Epithelial cell of prostate (primary cell): ENCODE measurements around the gene ABI2.
"Not testable (repeated sequence)": the region's sequence is repeated elsewhere in the genome, so short reads cannot be mapped to it uniquely, and the experiment has no call there.

ENCODE experiments used
- DNase-seq: peaks from one replicate; pipeline ENCODE4 v3.0.0-alpha.2; 2011; ENCODE audit warnings: low read depth, low spot score
- H3K27ac ChIP-seq: fragments of 450-650 bp; 2 replicates; pipeline ENCODE4 v1.5.1; 2017; ENCODE audit warnings: mild to moderate bottlenecking

ABI2 gene

DNA sequence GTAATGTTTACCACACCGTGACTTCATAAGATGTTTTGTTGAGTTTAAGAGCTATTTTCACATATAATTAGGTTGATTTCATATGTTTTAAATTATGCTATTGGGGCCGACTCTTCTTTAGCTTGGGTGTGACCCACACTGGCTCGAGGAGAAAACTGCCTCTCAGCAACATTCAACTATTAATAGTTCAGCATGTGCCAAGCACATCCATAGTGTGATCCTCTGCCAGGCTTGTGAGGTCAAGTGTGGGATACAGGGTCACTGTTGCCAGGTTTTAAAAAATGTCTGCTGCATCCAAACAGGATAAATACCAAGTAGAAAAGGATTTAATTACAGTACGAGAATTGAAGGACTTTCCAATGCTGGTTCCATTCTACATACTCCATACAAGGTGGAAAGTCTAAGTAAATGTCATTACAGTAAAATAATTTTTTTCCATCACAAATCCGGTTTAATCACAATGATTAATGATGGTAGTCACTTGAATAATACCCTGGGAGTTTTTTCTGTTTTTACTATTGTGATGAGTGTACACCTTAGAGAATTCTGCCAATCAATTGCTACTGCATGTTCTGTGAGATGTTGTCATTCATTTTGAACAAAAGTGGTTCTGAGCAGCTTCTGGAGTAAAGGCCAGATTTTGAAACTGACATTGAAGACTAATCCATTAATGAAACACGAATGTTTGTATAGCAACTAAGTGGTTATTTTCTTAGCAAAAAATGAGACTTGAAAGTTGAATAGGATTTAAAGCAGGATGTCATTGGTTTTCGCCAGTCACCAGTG, 84.5 kb downstream of the ABI2 start:
- DNase-seq = no peak
- H3K27ac ChIP-seq = no peak overlapping the region

DNA sequence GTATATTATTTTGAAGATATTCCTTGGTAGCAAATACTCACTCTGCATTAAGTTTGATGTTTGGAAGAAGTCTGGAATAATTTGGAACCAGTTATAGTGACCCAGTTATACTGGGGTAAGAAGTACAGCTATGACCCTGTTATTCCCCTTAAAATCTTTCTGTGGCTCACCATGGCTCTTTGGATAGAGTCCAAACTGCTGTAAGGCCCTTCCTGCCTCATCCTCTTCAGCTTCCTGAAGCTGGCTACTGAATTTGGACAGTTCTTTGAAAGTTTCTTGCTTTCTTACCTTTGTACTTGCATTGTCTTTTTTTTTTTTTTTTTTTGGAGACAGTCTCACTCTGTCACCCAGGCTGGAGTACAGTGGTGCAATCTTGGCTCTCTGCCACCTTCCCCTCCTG, 85.6 kb downstream of the ABI2 start:
- H3K27ac ChIP-seq = no peak overlapping the region
- DNase-seq = no peak

DNA sequence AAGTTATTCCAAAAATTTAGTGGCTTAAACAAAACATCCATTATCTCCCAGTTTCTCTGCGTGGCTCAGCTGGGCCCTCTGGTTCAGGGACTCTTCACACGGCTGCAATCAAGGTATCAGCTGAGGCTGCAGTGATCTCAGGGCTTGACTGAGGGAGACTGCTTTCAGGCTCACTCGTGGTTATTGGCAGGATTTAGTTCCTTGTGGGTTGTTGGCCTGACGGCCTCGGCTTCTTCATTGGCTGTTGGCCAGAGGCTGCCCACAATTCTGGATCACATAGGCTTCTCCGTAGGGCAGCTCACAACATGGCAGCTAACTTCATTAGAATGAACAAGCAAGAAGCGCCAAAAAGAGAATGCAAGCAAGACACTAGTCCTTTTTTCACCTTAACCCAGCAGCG, 90.1 kb downstream of the ABI2 start:
- DNase-seq = no peak
- no peak overlapping the region for H3K27ac ChIP-seq

DNA sequence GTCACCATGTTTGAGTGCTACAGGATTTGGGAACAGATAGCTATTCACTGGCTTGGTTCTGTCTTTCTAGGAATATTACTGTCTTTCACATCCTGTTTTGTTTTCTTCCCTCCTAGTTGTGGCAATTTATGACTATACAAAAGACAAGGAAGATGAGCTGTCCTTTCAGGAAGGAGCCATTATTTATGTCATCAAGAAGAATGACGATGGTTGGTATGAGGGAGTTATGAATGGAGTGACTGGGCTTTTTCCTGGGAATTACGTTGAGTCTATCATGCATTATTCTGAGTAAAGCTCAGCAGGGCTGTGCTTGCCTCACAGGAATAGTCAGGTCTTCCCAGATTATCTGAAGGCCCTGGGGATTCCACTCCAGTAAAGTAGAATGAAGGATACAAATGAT, 98.9 kb downstream of the ABI2 start:
- H3K27ac ChIP-seq = peak overlapping the region; percentile 11
- DNase-seq = no peak

DNA sequence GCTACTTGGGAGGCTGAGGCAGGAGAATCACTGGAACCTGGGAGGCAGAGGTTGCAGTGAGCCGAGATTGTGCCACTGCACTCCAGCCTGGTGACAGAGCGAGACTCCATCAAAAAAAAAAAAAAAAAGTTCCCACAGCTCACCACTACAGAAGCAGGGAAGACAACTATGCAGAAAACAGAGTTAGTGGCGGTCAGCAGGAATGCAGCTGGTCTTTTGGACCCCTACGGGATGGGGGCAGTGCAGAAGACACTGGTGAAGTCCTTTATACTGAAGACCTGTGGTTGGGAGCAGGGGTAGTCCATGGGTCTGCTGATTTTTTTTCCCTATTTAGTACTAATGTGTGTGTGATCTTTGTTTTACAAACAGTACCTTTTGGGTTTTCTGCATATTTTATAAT, 101.4 kb downstream of the ABI2 start:
- not testable (repeated sequence) for DNase-seq, H3K27ac ChIP-seq

DNA sequence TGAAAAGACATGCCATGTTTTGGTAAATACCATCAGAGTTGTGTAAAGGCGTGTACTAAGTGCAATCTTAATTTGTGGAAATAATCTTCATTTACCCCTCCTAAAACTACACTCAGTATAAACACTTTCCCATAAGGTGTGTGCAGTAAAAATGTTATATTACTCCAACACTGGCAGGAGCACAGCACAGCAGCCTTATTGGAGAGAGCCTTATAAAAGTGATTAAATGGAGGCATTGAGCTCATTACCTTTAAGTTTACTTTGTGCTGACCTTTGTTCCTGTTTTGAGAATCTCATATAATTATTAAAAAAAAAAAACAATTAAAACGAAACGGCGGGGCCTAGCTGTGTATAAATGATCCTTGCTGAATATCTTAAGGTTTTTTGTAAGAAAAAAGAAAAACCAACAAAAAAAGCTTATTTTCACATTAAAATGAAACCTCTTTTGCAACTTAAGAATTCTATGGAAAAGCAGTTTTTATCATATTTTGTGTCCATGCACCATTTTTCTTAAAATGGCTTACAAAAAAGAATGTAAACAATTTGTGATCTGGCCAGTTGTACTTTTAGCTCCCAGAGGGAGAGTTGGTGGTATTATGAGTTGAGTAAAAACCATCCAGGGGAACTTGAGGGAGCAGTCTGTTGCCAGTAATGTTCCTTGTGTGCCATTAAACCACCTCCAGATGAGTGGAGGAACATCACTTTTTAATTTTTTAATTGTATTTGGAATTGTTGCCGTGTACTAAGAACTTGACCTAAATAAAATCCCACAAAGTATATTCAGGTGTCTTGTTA, 103.4 kb downstream of the ABI2 start:
- no peak overlapping the region for H3K27ac ChIP-seq
- DNase-seq = no peak

DNA sequence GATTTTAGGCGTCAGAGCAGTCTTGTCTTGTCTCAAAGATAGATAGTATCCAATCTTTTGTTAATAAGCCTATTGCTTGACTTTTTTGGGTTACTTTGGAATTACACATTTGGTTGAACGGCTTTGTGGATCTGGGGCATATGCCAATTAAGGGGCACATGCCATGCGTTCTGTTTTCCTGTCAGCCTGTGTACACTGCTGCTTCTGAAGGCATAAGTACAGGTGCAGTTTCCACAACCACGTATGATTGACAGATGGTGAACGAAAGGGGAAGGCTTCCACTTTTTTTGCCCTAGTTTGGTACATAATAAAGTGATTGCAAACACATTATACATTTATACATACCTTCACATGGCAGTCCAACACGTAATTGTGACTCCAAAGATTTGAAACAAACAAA, 104.6 kb downstream of the ABI2 start:
- H3K27ac ChIP-seq = no peak overlapping the region
- DNase-seq = no peak

DNA sequence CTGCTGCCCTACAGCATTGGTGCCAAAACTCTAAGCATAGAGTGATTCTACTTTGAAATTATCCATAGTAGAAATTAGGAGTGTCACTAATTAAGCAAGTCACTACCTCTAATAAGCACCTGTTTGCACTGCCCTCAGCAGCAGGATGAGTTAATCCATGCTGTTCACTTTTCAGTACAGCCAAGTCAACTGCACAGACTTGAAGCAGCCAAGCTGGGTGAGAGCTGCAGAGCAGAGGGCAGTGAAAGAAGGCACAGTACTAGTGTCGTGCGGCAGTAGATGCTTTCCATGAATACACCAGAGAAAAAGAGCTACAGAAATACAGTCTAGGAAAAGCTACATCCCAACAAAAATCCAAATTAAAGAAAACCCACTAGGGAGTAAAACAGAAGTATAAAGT, 108.3 kb downstream of the ABI2 start:
- no peak for DNase-seq
- no peak overlapping the region for H3K27ac ChIP-seq

DNA sequence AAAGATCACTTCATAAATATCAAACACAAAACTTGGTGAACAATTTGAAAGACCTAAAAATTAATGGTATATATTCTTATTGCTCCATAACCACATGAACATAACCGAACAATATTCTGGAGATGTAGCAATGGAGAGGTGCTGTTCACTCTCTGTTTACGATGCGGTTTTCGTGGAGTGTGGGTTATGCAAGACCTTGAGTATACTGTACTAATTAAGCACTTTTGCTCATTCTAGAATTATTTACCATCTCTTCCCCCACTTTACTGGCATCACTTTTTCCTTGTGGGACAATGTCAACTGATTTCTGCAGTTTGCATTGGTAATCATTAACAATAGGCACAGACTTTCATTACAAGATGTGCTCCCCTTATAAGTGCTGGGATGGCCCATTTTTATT, 109.3 kb downstream of the ABI2 start:
- no peak overlapping the region for H3K27ac ChIP-seq
- no peak for DNase-seq

DNA sequence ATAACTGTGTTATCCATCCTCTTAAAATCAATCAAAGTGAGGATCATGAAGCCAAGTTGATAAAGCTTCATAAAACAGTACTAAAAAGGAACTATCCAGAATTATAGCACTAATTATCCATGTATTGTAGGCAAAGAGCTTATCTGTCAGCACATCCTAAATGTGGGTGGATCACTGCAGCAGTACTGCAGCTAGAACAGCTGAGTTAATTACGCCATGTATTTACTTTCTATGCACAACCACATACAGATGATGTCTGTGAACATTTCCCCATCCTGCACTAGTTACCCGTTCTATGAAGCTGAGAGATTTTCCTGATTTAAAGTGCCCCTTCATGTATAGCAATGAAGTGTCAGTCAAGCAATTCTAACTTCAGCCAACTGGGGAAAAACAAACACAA, 110.3 kb downstream of the ABI2 start:
- no peak for DNase-seq
- H3K27ac ChIP-seq = no peak overlapping the region

DNA sequence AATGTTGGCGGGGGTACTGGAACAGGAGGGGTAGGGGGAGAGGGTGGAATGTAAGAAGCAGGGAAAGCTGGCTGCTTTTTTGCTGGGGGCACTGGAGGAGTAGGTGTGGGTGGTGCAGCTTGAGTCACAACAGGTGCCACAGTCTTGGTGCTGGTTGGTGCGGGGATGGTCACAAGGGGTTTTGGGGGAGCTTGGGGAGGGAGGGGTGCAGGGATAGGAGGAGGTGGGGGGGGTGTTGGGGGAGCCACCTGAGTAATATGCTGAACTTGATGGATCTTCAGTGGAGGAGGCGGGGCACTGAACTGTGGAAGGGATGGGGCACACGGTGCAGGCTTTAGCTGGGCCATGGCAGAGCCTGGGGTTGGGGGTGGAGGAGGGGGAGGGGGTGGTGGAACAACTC, 112.5 kb downstream of the ABI2 start:
- no peak overlapping the region for H3K27ac ChIP-seq
- DNase-seq = no peak

DNA sequence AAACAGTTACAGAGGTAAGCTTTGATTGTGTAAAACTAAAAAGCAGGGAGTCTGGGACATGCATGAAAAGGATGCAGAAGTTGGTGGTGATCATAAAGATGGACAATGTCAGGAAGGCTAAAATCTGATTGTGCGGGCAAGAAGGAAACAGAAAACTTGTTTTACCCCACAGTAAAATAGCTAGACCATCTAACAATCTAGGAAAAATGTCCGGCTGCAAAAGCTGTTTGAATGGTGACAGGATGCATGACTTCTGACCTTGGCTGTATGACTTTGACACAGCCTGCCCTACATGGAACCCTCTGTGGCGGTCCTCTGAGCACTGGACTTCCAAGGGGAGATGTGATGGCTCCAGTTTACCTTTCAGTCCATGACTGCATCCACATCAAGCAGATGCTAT, 113.3 kb downstream of the ABI2 start:
- DNase-seq = no peak
- H3K27ac ChIP-seq = no peak overlapping the region

DNA sequence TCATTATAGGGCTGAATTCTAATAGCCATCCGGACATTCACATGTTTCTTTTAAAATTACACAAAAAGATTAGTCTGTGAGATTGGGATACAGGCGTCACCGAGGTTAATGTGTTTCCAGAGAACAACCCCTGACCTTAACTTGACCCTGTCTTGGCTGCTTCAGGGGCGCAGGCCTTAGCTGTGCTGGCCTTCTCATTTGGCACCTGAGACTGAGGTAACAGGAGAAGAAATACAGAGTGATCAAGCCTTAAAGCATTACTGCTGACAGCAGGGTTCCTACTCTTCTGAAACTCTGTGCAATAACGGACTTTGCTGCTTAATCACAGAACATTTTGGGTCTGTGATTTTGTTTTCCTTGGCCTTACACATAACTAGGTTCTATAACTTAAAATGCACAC, 114.3 kb downstream of the ABI2 start:
- no peak for DNase-seq

DNA sequence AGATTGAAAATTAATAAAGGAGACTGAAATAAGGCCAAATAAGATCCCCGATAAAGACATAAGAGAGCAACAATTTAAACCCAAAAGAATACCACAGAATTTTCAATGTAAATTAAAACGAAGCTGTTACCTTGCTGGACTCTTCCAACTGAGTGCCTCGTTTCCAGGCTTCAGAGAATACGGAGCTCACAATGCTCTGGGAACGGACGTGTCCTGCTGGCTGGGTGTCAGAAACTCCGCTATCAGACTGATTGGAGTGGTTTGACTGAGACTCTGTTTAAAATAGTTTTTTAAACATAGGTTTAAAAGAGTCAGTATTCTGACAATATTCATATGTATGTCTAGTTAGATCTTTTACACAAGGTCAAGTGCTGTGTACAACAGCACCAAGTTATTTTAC, 116.5 kb downstream of the ABI2 start:
- H3K27ac ChIP-seq = no peak overlapping the region
- DNase-seq = no peak

More for the DNA sequence above, 114.3 kb downstream of the ABI2 start:
- H3K27ac ChIP-seq = no peak overlapping the region

DNA sequence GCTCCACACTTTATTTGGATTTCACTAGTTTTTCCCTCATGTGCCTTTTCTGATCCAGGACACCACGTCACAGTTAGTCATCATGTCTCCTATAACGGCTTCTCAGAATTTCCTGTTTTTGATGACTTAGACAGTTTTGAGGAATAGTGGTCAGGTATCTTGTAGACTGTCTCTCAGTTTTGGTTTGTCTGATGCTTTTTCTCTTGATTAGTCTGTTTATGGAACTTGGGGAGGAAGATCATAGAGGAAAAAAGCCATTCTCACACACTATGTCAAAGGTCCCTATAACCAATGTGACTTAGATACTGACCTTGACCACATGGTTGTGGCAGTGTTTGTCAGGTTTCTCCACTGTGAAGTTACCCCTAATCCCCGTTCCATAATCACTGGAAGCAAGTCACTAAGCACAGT, 117.9 kb downstream of the ABI2 start:
- no peak overlapping the region for H3K27ac ChIP-seq
- no peak for DNase-seq

DNA sequence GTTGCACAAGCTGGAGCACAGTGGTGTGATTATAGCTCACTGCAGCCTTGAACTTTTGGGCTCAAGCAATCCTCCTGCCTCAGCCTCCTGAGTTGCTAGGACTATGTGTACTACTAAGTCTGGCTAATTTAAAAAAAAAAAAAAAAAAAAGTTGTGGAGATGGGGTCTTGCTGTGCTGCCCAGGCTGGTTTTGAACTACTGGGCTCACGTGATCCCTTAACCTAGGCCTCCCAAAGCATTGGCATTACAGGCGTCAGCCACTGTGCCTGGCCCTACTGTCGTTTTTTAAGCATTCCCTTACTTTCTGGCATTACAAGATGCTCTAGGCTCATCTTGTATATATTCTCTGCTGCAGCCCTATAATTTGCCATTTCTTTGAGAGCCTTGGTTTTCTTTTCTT, 118.6 kb downstream of the ABI2 start:
- no peak overlapping the region for H3K27ac ChIP-seq
- DNase-seq = no peak

DNA sequence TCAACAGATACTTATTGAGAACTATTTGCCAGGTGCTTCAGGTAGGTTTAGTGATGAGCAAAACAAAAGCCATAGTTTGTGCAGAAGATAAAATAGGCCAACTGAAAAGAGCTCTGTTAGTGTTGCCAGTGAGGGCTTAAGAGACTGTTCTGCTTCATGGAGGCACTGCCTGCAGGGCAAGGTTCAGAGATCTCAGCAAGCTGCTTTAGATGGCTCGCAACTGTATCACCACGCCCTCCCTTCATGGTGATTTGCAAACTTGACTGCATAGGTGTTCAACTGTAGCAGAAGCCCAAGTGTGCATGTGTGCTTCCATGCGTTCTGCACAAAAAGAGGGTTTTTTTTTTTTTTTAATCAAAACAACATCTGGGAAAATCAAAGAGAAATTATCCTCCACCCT, 122.4 kb downstream of the ABI2 start:
- no peak overlapping the region for H3K27ac ChIP-seq
- DNase-seq = no peak

DNA sequence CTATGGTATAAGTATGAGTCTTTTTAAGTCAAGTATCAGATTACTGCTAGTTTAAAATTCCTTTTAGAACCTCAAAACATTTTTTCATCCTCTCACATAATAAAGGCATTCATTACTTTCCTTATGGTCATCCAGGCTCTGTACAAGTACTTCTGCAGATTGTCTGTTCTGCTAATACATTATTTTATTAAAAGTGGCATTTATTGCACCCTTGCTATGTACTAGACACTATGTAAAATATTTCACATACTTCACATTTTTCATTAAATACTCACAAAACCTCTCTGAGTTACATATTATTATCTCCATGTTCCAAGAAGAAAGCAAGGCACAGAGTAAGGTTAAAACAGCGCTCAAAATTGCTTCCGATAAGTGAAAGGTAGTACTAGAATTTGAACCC, 122.8 kb downstream of the ABI2 start:
- H3K27ac ChIP-seq = no peak overlapping the region
- DNase-seq = no peak

DNA sequence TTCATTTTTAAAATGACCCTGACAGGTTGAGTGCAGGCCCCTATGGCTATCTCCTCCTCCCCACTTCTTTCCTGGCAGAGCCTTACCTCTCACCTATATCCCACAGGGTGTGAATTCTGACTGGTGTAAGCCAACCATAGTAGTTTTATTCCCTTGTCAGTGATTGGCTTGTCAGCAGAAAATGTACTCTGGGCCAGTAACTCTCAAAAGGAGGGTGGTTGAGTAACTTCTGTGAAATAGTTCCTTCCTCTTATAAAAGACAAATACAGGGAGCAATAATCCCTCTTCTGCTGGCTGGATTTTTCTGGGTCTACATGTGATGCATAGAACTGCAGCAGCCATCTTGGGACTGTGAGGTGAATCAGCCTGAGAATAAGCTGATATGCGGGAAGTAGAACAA, 123.5 kb downstream of the ABI2 start:
- no peak for DNase-seq
- no peak overlapping the region for H3K27ac ChIP-seq

DNA sequence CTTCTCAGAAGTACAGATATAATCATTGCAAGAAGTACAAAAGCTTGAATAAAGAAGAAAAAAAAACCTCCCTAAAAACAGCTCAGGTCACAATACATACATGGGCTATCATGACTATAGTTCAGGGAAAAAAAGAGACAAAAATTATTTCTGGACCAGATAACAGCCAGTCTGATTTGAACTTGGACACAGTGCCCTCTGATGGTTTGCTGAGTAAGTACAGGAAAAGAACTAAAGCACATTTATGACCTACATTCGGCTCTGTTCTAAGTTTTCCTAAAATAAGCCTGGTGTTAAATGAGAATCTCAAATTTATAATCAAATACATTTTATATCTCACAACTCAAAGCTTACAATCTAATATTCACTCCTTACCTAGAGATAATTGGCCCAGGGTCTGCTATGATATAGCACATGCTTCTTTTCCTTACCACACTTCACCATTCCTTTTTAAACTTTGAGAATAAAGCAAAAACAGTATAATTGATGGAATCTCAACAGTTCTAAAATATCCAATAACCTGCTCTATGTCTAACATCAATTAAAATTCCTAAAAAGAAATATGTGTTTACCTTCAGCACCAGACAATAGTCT, 125.8 kb downstream of the ABI2 start:
- no peak overlapping the region for H3K27ac ChIP-seq
- DNase-seq = no peak

DNA sequence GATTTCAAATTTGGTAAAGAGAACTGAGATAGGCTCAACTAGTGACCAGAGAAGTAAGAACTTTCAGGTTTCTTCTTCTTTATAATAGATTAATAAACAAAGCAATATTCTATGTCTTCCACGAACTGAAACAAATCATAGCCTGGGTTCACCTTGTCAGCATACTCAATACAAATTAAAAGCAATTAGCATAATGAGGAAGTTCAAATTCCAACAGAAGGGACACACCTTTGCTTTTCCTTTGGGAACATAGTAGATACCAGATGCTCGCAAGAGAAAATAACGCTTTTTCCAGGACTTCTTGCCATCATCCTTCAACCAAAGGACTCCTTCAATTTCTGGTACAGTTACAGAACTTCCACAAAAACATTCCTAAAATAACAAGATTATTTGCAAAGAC, 127.0 kb downstream of the ABI2 start:
- DNase-seq = no peak
- no peak overlapping the region for H3K27ac ChIP-seq
